A375 (cell line): Measurements from ENCODE around the gene FUBP1. TPM values are rescaled to one million over a fixed set of nuclear protein-coding genes. Genes with fewer than 3 reads are reported as not detected.

Experiments used
- small RNA-seq: library from RNA; depleted of rRNA; stranded (forward); fragments of <200 nt; gene quantifications from one replicate; pipeline ENCODE3, GENCODE V24; 2014
- total RNA-seq: library from RNA; depleted of rRNA; stranded (reverse); fragments of >200 nt; shearing (Covaris generic); gene quantifications from 2 replicates; pipeline ENCODE4 v1.2.3, GENCODE V29; 2014; rRNA removed

The FUBP1 gene, protein sequence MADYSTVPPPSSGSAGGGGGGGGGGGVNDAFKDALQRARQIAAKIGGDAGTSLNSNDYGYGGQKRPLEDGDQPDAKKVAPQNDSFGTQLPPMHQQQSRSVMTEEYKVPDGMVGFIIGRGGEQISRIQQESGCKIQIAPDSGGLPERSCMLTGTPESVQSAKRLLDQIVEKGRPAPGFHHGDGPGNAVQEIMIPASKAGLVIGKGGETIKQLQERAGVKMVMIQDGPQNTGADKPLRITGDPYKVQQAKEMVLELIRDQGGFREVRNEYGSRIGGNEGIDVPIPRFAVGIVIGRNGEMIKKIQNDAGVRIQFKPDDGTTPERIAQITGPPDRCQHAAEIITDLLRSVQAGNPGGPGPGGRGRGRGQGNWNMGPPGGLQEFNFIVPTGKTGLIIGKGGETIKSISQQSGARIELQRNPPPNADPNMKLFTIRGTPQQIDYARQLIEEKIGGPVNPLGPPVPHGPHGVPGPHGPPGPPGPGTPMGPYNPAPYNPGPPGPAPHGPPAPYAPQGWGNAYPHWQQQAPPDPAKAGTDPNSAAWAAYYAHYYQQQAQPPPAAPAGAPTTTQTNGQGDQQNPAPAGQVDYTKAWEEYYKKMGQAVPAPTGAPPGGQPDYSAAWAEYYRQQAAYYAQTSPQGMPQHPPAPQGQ
- 159 and 163 TPM in 2 replicates for total RNA-seq

DNA sequence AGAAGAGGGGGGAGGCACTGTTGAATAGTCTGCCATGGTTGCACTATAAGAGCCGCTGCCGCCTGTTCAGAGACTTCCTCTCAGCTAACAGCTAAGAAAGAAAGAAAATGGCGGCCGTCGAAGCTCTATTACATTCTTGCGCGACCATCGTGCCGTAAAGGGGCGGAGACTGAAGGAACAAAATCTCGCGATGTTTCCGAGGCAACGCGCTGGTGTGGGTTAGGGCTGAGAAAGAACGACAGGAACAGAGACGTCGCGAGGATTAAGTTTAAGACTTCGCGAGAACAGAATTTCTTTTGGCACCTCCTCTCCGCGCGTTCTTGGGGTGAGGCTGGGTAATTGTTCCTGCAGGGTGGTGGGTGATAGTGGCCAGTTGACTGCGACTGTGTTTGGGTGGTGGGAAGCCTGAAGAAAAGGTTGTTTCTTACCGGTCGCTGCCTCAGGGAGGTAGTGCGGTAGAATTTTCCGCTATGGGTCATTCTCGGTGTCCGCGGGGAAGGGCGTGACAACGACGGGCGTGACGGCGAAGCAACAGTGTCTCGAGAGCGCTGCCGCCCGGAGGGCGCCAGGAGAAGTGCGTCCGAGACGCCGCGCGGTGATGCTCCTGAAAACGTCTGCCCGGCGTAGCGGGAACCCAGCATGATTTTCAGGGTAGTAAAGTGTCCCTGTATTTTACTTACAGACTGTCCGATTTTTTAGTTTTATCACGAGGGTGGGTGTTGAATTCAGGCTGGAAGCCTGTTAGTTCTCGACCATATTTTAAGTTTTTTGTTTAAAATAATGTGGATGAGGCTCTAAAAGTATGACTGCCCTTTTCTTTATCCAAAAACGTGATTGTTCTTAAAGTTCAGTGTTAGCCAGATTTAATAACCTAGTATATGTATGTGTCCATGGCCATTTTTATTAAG is at the start of gene FUBP1:
Gene FUBP1 (minus strand): TSS at position 104 of the 908 bp plus-strand sequence. CDS start 68 bp downstream, at position 36.

DNA sequence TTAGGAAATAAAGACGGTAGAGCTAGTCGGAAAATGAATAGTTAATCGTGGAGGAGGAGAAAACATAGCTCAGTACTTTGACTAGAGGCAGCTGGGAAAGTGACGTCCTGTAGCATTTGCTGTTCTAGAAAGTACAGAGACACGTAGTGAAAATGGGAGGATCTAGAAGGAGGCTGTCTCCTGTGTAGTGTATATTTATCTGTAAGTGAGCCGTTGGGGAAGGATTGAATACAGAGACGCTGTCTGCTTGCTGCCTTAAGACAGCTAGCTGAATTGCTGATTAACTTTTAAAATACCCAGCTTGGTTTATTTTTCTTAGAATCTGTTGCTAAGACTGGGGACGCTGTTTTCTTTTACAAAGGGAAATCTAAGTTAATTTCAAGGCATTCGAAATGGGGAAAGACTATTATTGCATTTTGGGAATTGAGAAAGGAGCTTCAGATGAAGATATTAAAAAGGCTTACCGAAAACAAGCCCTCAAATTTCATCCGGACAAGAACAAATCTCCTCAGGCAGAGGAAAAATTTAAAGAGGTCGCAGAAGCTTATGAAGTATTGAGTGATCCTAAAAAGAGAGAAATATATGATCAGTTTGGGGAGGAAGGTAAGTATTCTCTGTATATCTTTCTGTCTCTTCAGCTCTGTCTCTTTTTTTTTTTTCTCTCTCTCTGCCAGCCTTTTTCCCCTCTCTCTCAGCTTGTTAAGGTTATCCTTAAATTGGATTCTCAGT is 26.0 kb upstream of the FUBP1 start, which contains the start of gene DNAJB4:
Gene DNAJB4 (plus strand): TSS at position 221 of the 729 bp plus-strand sequence. CDS start 172 bp downstream, at position 393.

Small RNAs within 50 kb of the gene (small RNA-seq; reads per million reads assigned to genes)
- 1.1 reads per million, percentile 57 among the genes with 10 or more reads in this experiment for gene AC103591.3

Other genes starting within 250 kb of the FUBP1 start
- gene USP33, start 219.2 kb downstream of the FUBP1 start, total RNA-seq, result 49.7 and 53.1 TPM in 2 replicates
- 8.1 and 8.5 TPM in 2 replicates for gene MIGA1, start 199.4 kb downstream of the FUBP1 start, total RNA-seq
- 1.5 and 2.5 TPM in 2 replicates for gene NEXN, start 90.4 kb downstream of the FUBP1 start, total RNA-seq
- gene DNAJB4, start 25.9 kb upstream of the FUBP1 start, total RNA-seq, result 4.1 and 15.8 TPM in 2 replicates
- gene GIPC2, start 66.9 kb upstream of the FUBP1 start, total RNA-seq, result not detected in 2 replicates